ENCODE results near the gene GATB.

DNA sequence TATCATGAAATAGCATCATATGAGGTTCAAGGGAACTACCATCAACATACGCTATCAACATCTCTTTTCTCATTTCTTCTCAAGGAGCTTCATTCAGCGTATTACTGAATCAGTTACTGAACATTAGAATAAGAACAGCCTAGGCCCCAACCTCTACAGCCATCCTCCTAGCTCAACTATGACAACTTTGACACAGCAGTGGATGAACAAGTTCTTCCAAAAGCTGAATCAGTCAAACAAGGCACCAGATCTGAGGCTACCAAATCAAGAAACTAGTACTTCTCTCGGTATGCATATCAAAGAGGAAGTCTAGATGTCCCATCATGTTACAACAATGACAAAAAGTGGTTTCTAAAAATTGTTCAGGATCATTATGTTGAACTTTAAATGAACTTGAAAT, 57.4 kb downstream of the GATB start:
- TF ChIP-seq, protein P1, sequence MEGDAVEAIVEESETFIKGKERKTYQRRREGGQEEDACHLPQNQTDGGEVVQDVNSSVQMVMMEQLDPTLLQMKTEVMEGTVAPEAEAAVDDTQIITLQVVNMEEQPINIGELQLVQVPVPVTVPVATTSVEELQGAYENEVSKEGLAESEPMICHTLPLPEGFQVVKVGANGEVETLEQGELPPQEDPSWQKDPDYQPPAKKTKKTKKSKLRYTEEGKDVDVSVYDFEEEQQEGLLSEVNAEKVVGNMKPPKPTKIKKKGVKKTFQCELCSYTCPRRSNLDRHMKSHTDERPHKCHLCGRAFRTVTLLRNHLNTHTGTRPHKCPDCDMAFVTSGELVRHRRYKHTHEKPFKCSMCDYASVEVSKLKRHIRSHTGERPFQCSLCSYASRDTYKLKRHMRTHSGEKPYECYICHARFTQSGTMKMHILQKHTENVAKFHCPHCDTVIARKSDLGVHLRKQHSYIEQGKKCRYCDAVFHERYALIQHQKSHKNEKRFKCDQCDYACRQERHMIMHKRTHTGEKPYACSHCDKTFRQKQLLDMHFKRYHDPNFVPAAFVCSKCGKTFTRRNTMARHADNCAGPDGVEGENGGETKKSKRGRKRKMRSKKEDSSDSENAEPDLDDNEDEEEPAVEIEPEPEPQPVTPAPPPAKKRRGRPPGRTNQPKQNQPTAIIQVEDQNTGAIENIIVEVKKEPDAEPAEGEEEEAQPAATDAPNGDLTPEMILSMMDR (conservative IDR thresholded peaks at IDR 0.05), result no peak
- no peak for TF ChIP-seq ZFX (IDR thresholded peaks at IDR 0.05)

All from C4-2B (cell line).